ENCODE measurements around the gene ENOX2. TPM values are rescaled to one million over a fixed set of nuclear protein-coding genes. Genes with fewer than 3 reads are reported as not detected.

The ENOX2 gene
- total RNA-seq, 1 donor from 2014 or later = 21.0 TPM

DNA sequence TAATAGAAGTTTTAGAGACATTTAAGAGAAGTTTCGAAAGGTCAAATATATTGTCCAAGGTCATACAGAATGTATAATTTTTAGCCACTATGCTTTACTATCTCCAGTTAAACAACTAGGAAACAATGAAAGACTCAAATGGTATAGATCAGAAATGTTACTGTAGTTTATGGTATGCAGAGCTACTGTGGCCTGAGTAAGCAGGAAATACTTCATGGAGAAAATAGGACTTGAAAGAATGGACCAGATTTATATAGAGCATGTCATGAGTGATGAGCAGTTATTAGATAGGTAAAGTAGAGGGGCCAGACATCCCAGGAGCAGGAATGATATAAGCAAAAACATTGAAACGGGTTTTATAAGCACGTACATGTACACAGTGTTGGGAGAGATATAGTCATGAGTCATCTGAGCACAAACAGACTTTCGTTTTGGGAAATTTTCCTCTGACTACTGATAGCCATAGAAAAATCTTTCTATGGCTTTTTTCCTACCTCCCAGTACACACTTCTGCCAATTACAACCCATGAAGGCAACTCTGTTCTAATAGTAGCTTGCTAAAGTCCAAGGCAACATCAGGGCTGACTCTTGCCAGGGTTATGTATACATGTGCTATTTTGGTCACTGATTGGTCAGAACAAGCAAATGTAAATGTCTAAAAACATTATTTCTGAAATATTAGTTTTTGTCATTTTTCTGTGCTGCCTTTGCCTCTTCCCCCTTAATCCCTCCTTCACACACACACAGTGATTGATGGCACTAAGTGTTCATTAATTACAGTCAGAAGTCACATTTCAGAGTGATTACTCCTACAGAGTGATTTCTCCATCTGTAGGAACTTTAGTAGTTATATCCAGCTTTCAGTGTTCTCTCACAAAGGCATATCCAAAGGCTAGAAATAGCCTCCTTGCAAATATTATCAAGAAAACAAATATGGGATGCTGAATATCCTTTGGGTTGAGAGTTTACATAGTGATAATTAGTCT, 198.7 kb downstream of the ENOX2 start:
- no peak for DNase-seq (ENCODE audit: low spot score)

DNA sequence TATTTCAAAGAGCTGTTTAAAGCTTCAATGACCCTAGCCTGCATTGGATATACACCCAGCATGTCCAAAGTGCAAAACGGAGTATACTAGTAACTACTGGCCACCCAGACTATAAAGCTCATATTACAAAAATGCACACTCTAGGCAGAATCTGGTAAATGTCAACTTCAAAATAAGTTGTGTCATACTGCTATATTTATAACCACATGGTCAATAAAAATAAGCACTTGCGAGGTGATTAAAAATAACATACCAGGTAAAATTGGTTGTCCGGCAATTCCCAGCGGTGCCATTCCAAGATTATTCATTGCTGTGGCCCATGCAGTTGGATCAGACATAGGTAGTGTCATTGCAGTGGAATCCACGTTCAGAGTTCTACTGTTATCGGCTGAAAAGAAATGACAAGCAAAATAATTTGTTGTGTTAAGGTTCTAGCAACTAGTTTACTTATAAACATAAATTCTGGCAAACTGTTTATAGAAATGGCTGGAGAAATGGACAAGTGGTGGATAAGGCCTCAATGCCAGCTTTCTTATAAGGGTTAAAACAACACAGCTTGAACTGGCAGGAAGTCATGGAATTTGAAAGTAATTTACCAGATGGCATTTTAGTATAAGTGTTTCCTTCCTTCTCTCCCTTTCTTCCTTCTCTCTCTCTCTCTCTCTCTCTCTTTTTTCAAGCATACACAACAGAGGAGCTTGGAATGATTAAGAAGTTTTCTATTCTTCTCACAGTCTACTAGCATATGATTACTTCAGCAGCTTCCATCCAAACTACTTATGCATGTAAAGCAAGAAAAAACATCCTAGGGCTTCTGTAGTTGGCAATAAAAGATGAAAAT, 199.9 kb downstream of the ENOX2 start:
- no peak for DNase-seq (ENCODE audit: low spot score)

DNA sequence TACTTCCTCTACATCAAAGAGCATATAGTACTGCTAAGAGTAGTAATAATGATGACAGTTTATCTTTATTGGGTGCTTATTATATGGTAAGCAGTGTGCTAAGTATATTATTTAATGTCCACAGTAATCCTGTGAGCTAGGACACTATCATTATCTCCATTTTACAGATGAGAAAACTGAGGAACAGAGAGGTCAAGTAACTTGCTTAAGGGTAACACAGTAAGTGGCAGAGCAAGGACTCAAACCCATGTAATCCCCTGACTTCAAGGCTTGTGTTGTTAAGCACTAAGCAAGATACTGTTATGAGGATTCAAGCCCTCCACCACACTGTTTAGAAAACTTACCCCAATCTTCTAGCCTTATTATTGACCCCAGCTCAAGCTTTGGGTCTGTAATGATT, 202.4 kb downstream of the ENOX2 start:
- no peak for DNase-seq (ENCODE audit: low spot score)

GRCh38 chrX:130699618-130700017, 203.4 kb downstream of the ENOX2 start:
- DNase-seq (ENCODE audit: low spot score) = no peak

DNA sequence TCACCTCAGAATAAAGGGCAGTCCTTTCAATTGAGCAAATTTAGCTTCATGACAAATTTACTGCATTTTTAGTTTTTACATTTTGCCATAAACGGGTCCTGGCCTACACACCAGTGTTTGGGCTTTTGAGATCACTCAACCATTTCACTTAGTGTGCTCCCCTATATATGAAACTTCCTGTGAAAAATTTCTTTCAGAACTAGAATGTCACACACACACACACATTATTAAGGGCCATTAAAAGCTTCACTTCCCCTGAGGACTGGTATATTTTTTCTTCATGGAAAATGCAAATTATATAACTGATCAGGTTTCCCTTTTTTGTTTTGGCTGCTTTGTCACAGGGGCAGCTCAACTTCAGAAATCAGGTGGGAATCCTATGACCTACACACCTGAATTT, 206.5 kb downstream of the ENOX2 start:
- DNase-seq (ENCODE audit: low spot score) = no peak

DNA sequence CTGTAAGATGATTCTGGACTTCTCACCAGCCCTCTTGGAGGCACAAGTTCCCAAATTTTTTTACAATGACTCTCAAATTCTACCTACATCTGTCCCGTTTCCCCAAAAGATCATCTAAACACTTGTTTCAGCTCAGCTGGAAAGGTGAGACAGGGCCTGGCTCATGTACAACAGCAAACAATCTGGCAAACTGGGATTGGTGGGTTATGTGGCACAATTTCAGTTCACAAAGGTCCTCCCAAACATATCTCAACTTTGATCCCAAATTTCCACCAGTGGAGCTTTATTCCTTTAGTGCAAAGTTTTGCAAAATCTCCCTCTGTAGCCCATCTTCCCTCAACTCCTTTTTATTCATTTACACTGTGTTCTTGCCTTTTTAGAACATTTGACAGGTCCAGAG, 207.1 kb downstream of the ENOX2 start:
- no peak for DNase-seq (ENCODE audit: low spot score)

- DNase-seq (ENCODE audit: low spot score) = no peak
Observed at GRCh38 chrX:130694983-130695382, 208.0 kb downstream of the ENOX2 start.

DNA sequence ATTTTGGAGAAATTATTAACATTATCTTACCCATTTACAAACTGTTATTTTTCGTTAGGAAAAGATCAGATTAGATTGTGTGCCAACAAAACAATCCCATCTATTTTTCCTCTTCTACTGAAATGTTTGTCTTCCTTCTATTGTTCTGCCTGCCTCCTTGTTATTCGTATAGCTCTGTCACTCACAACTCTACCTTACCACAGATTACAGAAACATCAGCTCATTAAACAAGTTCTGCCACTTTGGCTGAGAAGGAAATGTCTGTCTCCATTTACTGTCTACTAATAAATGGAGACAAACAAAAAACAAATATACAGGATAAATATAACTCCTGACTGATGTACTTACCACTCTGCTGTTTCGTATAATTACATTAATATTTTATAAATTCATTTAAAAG, 211.4 kb downstream of the ENOX2 start:
- no peak for DNase-seq (ENCODE audit: low spot score)

- no peak for DNase-seq (ENCODE audit: low spot score)
Observed at GRCh38 chrX:130688360-130688759, 214.6 kb downstream of the ENOX2 start.

- no peak for DNase-seq (ENCODE audit: low spot score)
Observed at GRCh38 chrX:130682990-130683389, 220.0 kb downstream of the ENOX2 start.

DNA sequence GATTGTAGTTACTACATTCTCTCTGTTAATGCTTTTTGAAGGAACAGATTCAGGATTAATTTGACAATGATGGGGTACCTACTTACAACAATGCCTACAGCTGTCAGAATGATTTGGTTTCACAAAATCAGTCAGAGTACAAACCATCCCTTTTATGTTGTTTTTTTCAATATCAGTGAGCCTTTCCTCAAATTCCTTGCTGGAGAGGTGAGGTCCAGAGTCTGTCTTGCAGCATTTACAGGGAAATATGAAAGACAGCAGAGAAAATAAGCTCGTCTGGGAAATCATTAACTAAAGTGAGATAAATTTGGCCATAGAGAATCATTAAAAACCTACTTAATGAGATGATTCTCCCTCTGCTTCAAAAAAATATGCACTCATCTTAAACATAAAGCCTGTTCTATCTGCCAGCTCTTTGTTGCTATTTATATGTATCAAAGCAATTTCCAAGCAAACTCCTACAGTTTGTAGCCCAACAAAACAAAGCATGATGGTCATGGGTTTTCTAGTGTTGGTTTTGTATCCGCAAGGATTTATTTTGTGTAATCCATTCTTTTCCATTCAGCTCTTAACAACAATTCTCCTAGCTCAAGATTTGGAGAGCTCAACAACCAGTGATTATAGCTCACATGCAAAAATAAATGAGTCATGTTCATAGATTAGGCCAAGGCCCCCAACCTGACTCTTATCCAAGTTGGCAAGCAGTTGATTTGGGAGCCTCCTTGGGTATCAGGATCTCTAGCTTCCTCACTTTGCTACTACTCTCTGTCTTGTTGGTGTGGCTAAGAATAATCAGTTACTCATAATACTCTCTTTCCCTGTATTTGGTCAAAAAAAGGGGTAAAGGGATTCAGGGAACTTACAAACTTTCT, 222.6 kb downstream of the ENOX2 start:
- no peak for DNase-seq (ENCODE audit: low spot score)

DNA sequence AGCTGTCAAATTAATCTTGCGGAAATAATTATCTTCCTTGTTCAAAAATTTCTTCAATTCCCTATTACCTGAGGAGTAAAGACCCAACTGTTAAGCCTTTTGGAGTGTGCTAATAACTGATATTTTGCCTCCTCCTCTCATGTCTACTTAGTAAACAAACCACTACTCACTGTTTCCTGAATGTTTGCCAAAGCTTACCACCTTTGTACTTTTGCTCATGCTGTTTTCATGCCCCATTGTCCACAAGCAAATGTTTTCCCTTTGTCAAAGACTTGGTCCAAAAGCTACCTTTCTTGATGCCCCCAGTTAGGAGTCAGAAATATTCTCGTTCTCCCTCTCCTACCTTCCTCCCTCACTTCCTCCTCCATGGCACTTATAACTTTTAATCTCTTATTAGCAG, 226.1 kb downstream of the ENOX2 start:
- no peak for DNase-seq (ENCODE audit: low spot score)

DNA sequence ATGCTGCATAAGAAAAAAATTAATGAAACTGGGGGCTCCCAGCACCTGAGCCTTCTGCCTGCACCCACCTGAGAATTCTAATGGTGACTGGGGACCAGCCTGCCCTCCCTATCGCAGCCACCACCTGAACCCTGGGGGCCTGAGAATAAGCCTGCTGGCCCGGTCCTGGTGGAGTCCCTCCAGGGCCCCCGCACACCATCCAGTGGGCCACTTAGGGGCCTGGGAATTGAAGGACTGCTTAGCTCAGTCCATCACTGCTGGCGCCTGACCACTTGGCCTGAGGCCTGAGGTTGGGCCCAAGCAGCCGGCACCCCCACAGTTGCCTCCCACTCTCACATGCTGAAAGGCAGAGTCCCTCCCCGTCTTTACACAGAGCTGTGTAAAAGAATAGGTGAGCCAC, 230.8 kb downstream of the ENOX2 start:
- DNase-seq (ENCODE audit: low spot score) = no peak

GRCh38 chrX:130669233-130669632, 233.8 kb downstream of the ENOX2 start:
- DNase-seq (ENCODE audit: low spot score) = no peak

GRCh38 chrX:130665263-130665662, 237.7 kb downstream of the ENOX2 start:
- no peak for DNase-seq (ENCODE audit: low spot score)

DNA sequence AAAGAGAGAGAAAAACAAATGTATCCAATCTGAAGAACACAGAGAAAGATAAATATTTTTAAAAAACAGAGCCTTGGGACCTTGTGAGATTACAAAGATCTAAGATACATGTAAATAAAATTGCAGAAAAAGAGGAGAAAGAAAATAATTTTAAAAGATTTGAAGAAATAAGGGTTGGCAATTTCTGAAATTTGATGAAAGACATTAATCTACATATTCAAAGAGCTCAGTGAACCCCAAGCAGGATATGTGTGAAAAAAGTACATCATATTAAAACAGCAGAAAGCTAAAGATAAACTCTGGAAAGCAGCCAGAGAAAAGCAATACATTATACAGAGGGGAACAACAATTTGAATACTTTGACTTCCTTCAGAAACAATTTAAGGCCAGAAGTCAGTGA, 244.7 kb downstream of the ENOX2 start:
- DNase-seq (ENCODE audit: low spot score) = no peak

GRCh38 chrX:130654409-130654950, 248.5 kb downstream of the ENOX2 start:
- no peak for DNase-seq (ENCODE audit: low spot score)

DNA sequence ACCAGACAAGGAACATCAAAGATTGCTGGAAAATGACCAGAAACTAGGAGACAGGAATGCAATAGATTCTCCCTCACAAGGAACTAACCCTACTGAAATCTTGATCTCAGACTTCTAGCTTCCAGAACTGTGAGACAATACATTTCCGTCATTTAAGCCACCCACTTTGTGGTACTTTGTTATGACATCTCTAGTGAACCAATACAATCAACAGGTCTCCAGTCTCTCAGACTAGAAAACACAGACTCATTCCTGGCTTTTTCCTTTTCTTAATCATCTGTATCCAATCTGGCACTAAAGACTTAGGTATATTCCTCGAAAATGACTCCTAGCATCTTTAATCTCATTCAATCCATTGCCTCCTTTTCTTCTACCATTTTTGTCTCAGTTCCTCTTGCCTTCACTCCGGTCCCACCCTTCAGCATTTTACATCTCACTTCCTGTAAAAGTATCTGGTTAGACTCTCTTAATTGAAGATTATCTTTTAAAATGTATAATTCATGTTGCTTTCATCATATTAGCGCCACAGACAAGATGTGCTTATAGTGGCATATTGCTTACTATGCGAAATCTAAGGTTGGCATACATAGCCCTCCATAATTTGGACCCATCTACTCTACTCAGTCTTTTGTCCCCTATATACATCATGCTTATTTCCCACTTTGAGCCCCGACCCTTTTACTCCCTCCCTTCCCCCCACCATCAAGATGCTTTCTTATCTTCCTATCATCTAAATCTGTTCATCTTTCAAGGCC, 250.0 kb downstream of the ENOX2 start:
- no peak for DNase-seq (ENCODE audit: low spot score)

- no peak for DNase-seq (ENCODE audit: low spot score)
Observed at GRCh38 chrX:130649738-130650137, 253.3 kb downstream of the ENOX2 start.

GRCh38 chrX:130647468-130647867, 255.5 kb downstream of the ENOX2 start:
- no peak for DNase-seq (ENCODE audit: low spot score)

Data from ureter (tissue), 1 donor.